CD4-positive, alpha-beta T cell (primary cell): ENCODE results near the gene CD44. TPM values are rescaled to one million over a fixed set of nuclear protein-coding genes. Genes with fewer than 3 reads are reported as not detected.
A peak's percentile ranks its signal among the peaks of the same experiment; 100 is the strongest.
"Not testable (repeated sequence)": the region's sequence is repeated elsewhere in the genome, so short reads cannot be mapped to it uniquely, and the experiment has no call there.

ENCODE experiments used
- ATAC-seq: fragments of 200-7000 bp; cut with Tn5 transposase; one replicate; pipeline ENCODE4 v1.10.0; 2022; ENCODE audit warnings: mild to moderate bottlenecking; ENCODE audit not compliant: poor library complexity
- CTCF ChIA-PET: fragments of 350-600 bp; sonication (Branson Sonifier 250); formaldehyde crosslinking; loops from one replicate; lab custom pipeline; 2021; ENCODE audit warnings: antibody characterized with exemption, inconsistent platforms; lab: Charles Lee
- POLR2A ChIA-PET: fragments of 350-600 bp; sonication (Branson Sonifier 250); formaldehyde crosslinking; loops from one replicate; lab custom pipeline; 2021; ENCODE audit warnings: antibody characterized with exemption, inconsistent platforms; lab: Charles Lee
- DNase-seq, 14 experiments: peaks; one replicate each; pipeline ENCODE4 v3.0.0-alpha.2; 2013 to 2020; ENCODE audit warnings: mixed read lengths in 2 of 14
- H3K27ac ChIP-seq, 2 donors: one replicate each; pipeline versions ENCODE4 v1.5.1 to v1.7.0; 2013; ENCODE audit warnings: low read length in 2 of 2, low read depth in 1 of 2, mild to moderate bottlenecking in 1 of 2
- H3K27me3 ChIP-seq, 2 experiments: 1 replicate in 1 of 2; 2 replicates in 1 of 2; pipeline versions ENCODE4 v1.6.1 to v1.7.0; 2013; ENCODE audit warnings: low read length in 2 of 2, control low read depth in 1 of 2, mild to moderate bottlenecking in 1 of 2, moderate library complexity in 1 of 2; ENCODE audit not compliant: insufficient read depth in 2 of 2, control insufficient read depth in 1 of 2
- H3K36me3 ChIP-seq: one replicate; pipeline ENCODE4 v1.6.1; 2013; ENCODE audit warnings: low read length, control low read depth; ENCODE audit not compliant: insufficient read depth
- H3K4me1 ChIP-seq: one replicate; pipeline ENCODE4 v1.6.1; 2013; ENCODE audit warnings: low read length, control low read depth; ENCODE audit not compliant: insufficient read depth
- H3K4me3 ChIP-seq: one replicate; pipeline ENCODE4 v1.5.1; 2013; ENCODE audit warnings: mild to moderate bottlenecking, low read length, moderate library complexity
- H3K9me3 ChIP-seq, 2 experiments: 1 replicate in 1 of 2; 2 replicates in 1 of 2; pipeline versions ENCODE4 v1.6.1 to v1.7.0; 2013; ENCODE audit warnings: low read length in 2 of 2, mild to moderate bottlenecking in 2 of 2, control low read depth in 1 of 2, moderate library complexity in 1 of 2; ENCODE audit not compliant: control insufficient read depth in 1 of 2, insufficient read depth in 1 of 2
- H3K27ac Mint-ChIP-seq: one replicate; pipeline ENCODE4 v1.8.0; 2020; ENCODE audit warnings: mixed read lengths
- H3K27me3 Mint-ChIP-seq: one replicate; pipeline ENCODE4 v1.8.0; 2021; ENCODE audit warnings: mixed read lengths
- H3K36me3 Mint-ChIP-seq: one replicate; pipeline ENCODE4 v1.8.0; 2021; ENCODE audit warnings: low read depth, mixed read lengths
- H3K4me1 Mint-ChIP-seq: one replicate; pipeline ENCODE4 v1.8.0; 2021; ENCODE audit warnings: low read depth, mixed read lengths
- H3K4me3 Mint-ChIP-seq: one replicate; pipeline ENCODE4 v1.8.0; 2020; ENCODE audit warnings: mild to moderate bottlenecking, mixed read lengths
- H3K9me3 Mint-ChIP-seq: one replicate; pipeline ENCODE4 v1.8.0; 2020; ENCODE audit warnings: mixed read lengths
- CTCF ChIP-seq: fragments of 200-600 bp; IDR thresholded peaks from one replicate; pipeline ENCODE4 v1.8.0; 2022; ENCODE audit warnings: antibody characterized with exemption, mild to moderate bottlenecking
- intact Hi-C, 2 experiments: fragments of 100-400 bp; cut with DNase I in 1 of 2; cut with micrococcal nuclease in 1 of 2; formaldehyde crosslinking; loops; one replicate each; pipeline versions ENCODE4 v1.15.1 to v1.9.0; 2023 to 2025; cut with DNase I, micrococcal nuclease
- total RNA-seq, 174 experiments: library from RNA in 2 of 174; stranded (reverse) in 2 of 174; gene quantifications; one replicate each; pipeline ENCODE4 v1.2.3 and lab custom pipeline; 2021 to 2026

CD44 gene
- total RNA-seq, 2 experiments from 2014 or later = 1,283 to 1,330 TPM

GRCh38 chr11:35225946-35226520 is 87.1 kb downstream of the CD44 start:
- Histone ChIP-seq H3K27ac (no peak overlapping the region), H3K9me3 (no peaks in the 10 kb centered on the region), H3K4me3 (no peak overlapping the region), H3K4me1 (peaks cover 8% of the 10 kb centered on the region), H3K36me3 (peaks cover 100% of the 10 kb centered on the region), H3K27me3 (no peaks in the 10 kb centered on the region)
- DNase-seq = no peak
- ChIA-PET CTCF (interaction anchor here (0.8 to 1.3 kb wide), 2 partner anchors 21 to 80 kb away, joined by 3 read pairs; no protein-coding TSS in a partner anchor), POLR2A (no interaction called here)
- H3K9me3 Mint-ChIP-seq = peaks cover 8% of the 10 kb centered on the region
- peak overlapping the region; percentile 80 for H3K27ac Mint-ChIP-seq
- TF ChIP-seq CTCF = no peak
- peaks cover 56% of the 10 kb centered on the region for H3K4me1 Mint-ChIP-seq
- ATAC-seq = no peak
- H3K27me3 Mint-ChIP-seq = no peaks in the 10 kb centered on the region
- intact Hi-C loops = no loop called here
- H3K4me3 Mint-ChIP-seq = peak overlapping the region; percentile 31
- H3K36me3 Mint-ChIP-seq = peaks cover 100% of the 10 kb centered on the region

- not testable (repeated sequence) for H3K27ac ChIP-seq
Measured at GRCh38 chr11:35226756-35227155, 87.8 kb downstream of the CD44 start.

GRCh38 chr11:35227576-35228327 is 88.8 kb downstream of the CD44 start:
- Histone ChIP-seq H3K4me3 (no peak overlapping the region), H3K27me3 (no peaks in the 10 kb centered on the region), H3K36me3 (peaks cover 97% of the 10 kb centered on the region), H3K9me3 (no peaks in the 10 kb centered on the region), H3K4me1 (peaks cover 8% of the 10 kb centered on the region), H3K27ac (no peak overlapping the region)
- POLR2A ChIA-PET = no interaction called here
- peaks cover 100% of the 10 kb centered on the region for H3K36me3 Mint-ChIP-seq
- H3K4me1 Mint-ChIP-seq = peaks cover 56% of the 10 kb centered on the region
- no peak for ATAC-seq
- H3K9me3 Mint-ChIP-seq = peaks cover 12% of the 10 kb centered on the region
- CTCF ChIA-PET = interaction anchor here (0.6 kb wide), 1 partner anchor 52 kb away, joined by 4 read pairs; no protein-coding TSS in a partner anchor
- peak overlapping the region; percentile 80 for H3K27ac Mint-ChIP-seq
- TF ChIP-seq CTCF = no peak
- DNase-seq = peak in 2 of 14 experiments; percentile 49 to 55
- intact Hi-C loops = no loop called here
- no peaks in the 10 kb centered on the region for H3K27me3 Mint-ChIP-seq
- H3K4me3 Mint-ChIP-seq = no peak overlapping the region

More at GRCh38 chr11:35226756-35227155, 87.8 kb downstream of the CD44 start:
- CTCF ChIA-PET, H3K9me3 Mint-ChIP-seq, H3K9me3 ChIP-seq, intact Hi-C loops, H3K4me3 Mint-ChIP-seq, DNase-seq, H3K4me3 ChIP-seq, H3K4me1 ChIP-seq, H3K27me3 ChIP-seq, ATAC-seq, POLR2A ChIA-PET, H3K27me3 Mint-ChIP-seq: not testable (repeated sequence)
- Mint-ChIP-seq H3K27ac (peak overlapping the region; percentile 80), H3K36me3 (peaks cover 100% of the 10 kb centered on the region), H3K4me1 (peaks cover 56% of the 10 kb centered on the region)
- peaks cover 100% of the 10 kb centered on the region for H3K36me3 ChIP-seq
